ENCODE measurements around the gene HIVEP3. TPM values are rescaled to one million over a fixed set of nuclear protein-coding genes. Genes with fewer than 3 reads are reported as not detected.

The HIVEP3 gene
- total and polyA plus RNA-seq, 2 donors: 2.8 to 3.1 TPM

GRCh38 chr1:41587791-41588190 lies 330.9 kb downstream of the HIVEP3 start:
- 97% methylated on average over 7 of the region's 7 CpGs for WGBS
- no peak for DNase-seq (ENCODE audit: extremely low spot score)
- Histone ChIP-seq H3K4me1 (ENCODE audit: insufficient read depth) (no peaks in the 10 kb centered on the region), H3K4me3 (ENCODE audit: low read depth, low read length) (no peak overlapping the region), H3K27ac (ENCODE audit: low read depth) (no peak overlapping the region), H3K36me3 (ENCODE audit: insufficient read depth) (no peaks in the 10 kb centered on the region)

- no peaks in the 10 kb centered on the region for H3K4me1 ChIP-seq (ENCODE audit: insufficient read depth)
- H3K36me3 ChIP-seq (ENCODE audit: insufficient read depth): no peaks in the 10 kb centered on the region
- DNase-seq (ENCODE audit: extremely low spot score): no peak
- H3K4me3 ChIP-seq (ENCODE audit: low read depth, low read length): no peak overlapping the region
- 88% methylated on average over 5 of the region's 5 CpGs for WGBS
- H3K27ac ChIP-seq (ENCODE audit: low read depth): no peak overlapping the region
These were observed 332.5 kb downstream of the HIVEP3 start for GRCh38 chr1:41586230-41586629.

GRCh38 chr1:41583658-41584547 lies 334.8 kb downstream of the HIVEP3 start:
- Histone ChIP-seq H3K36me3 (ENCODE audit: insufficient read depth) (no peaks in the 10 kb centered on the region), H3K4me3 (ENCODE audit: low read depth, low read length) (no peak overlapping the region), H3K27ac (ENCODE audit: low read depth) (no peak overlapping the region), H3K4me1 (ENCODE audit: insufficient read depth) (no peaks in the 10 kb centered on the region)
- DNase-seq (ENCODE audit: extremely low spot score): no peak
- WGBS: 96% methylated on average over 25 of the region's 25 CpGs

GRCh38 chr1:41582851-41583657 lies 335.7 kb downstream of the HIVEP3 start:
- no peak for DNase-seq (ENCODE audit: extremely low spot score)
- no peaks in the 10 kb centered on the region for H3K36me3 ChIP-seq (ENCODE audit: insufficient read depth)
- WGBS: 90% methylated on average over 36 of the region's 36 CpGs
- no peak overlapping the region for H3K27ac ChIP-seq (ENCODE audit: low read depth)
- no peak overlapping the region for H3K4me3 ChIP-seq (ENCODE audit: low read depth, low read length)
- no peaks in the 10 kb centered on the region for H3K4me1 ChIP-seq (ENCODE audit: insufficient read depth)

- no peak overlapping the region for H3K4me3 ChIP-seq (ENCODE audit: low read depth, low read length)
- 90% methylated on average over 9 of the region's 9 CpGs for WGBS
- no peak for DNase-seq (ENCODE audit: extremely low spot score)
- H3K27ac ChIP-seq (ENCODE audit: low read depth): no peak overlapping the region
- no peaks in the 10 kb centered on the region for H3K36me3 ChIP-seq (ENCODE audit: insufficient read depth)
- H3K4me1 ChIP-seq (ENCODE audit: insufficient read depth): no peaks in the 10 kb centered on the region
These were observed 336.4 kb downstream of the HIVEP3 start for GRCh38 chr1:41582351-41582750.

GRCh38 chr1:41582004-41582325 lies 336.8 kb downstream of the HIVEP3 start:
- WGBS: 94% methylated on average over 10 of the region's 10 CpGs
- Histone ChIP-seq H3K36me3 (ENCODE audit: insufficient read depth) (no peaks in the 10 kb centered on the region), H3K4me3 (ENCODE audit: low read depth, low read length) (no peak overlapping the region), H3K27ac (ENCODE audit: low read depth) (no peak overlapping the region), H3K4me1 (ENCODE audit: insufficient read depth) (no peaks in the 10 kb centered on the region)
- DNase-seq (ENCODE audit: extremely low spot score): no peak

- Histone ChIP-seq H3K4me3 (ENCODE audit: low read depth, low read length) (no peak overlapping the region), H3K27ac (ENCODE audit: low read depth) (no peak overlapping the region), H3K4me1 (ENCODE audit: insufficient read depth) (no peaks in the 10 kb centered on the region), H3K36me3 (ENCODE audit: insufficient read depth) (no peaks in the 10 kb centered on the region)
- WGBS: 95% methylated on average over 19 of the region's 19 CpGs
- DNase-seq (ENCODE audit: extremely low spot score): no peak
These were observed 337.3 kb downstream of the HIVEP3 start for GRCh38 chr1:41581216-41582003.

- DNase-seq (ENCODE audit: extremely low spot score): no peak
These were observed 338.1 kb downstream of the HIVEP3 start for GRCh38 chr1:41580520-41581172.

GRCh38 chr1:41580021-41580420 lies 338.7 kb downstream of the HIVEP3 start:
- no peak overlapping the region for H3K27ac ChIP-seq (ENCODE audit: low read depth)
- H3K36me3 ChIP-seq (ENCODE audit: insufficient read depth): no peaks in the 10 kb centered on the region
- H3K4me3 ChIP-seq (ENCODE audit: low read depth, low read length): no peak overlapping the region
- no peaks in the 10 kb centered on the region for H3K4me1 ChIP-seq (ENCODE audit: insufficient read depth)
- DNase-seq (ENCODE audit: extremely low spot score): no peak
- 89% methylated on average over 6 of the region's 6 CpGs for WGBS

More at GRCh38 chr1:41580520-41581172, 338.1 kb downstream of the HIVEP3 start:
- no peak overlapping the region for H3K27ac ChIP-seq (ENCODE audit: low read depth)
- H3K36me3 ChIP-seq (ENCODE audit: insufficient read depth): no peaks in the 10 kb centered on the region
- 89% methylated on average over 7 of the region's 7 CpGs for WGBS
- no peak overlapping the region for H3K4me3 ChIP-seq (ENCODE audit: low read depth, low read length)
- no peaks in the 10 kb centered on the region for H3K4me1 ChIP-seq (ENCODE audit: insufficient read depth)

GRCh38 chr1:41578712-41579335 lies 339.9 kb downstream of the HIVEP3 start:
- H3K4me1 ChIP-seq (ENCODE audit: insufficient read depth): no peaks in the 10 kb centered on the region
- no peak overlapping the region for H3K4me3 ChIP-seq (ENCODE audit: low read depth, low read length)
- DNase-seq (ENCODE audit: extremely low spot score): no peak
- H3K27ac ChIP-seq (ENCODE audit: low read depth): no peak overlapping the region
- H3K36me3 ChIP-seq (ENCODE audit: insufficient read depth): no peaks in the 10 kb centered on the region
- WGBS: 60% methylated on average over 4 of the region's 4 CpGs

- no peak for DNase-seq (ENCODE audit: extremely low spot score)
- Histone ChIP-seq H3K36me3 (ENCODE audit: insufficient read depth) (no peaks in the 10 kb centered on the region), H3K4me1 (ENCODE audit: insufficient read depth) (no peaks in the 10 kb centered on the region), H3K27ac (ENCODE audit: low read depth) (no peak overlapping the region), H3K4me3 (ENCODE audit: low read depth, low read length) (no peak overlapping the region)
- 75% methylated on average over 4 of the region's 4 CpGs for WGBS
These were observed 342.1 kb downstream of the HIVEP3 start for GRCh38 chr1:41576620-41577019.

GRCh38 chr1:41576206-41576605 lies 342.5 kb downstream of the HIVEP3 start:
- H3K36me3 ChIP-seq (ENCODE audit: insufficient read depth): no peaks in the 10 kb centered on the region
- 62% methylated on average over 3 of the region's 3 CpGs for WGBS
- H3K27ac ChIP-seq (ENCODE audit: low read depth): no peak overlapping the region
- DNase-seq (ENCODE audit: extremely low spot score): no peak
- no peak overlapping the region for H3K4me3 ChIP-seq (ENCODE audit: low read depth, low read length)
- H3K4me1 ChIP-seq (ENCODE audit: insufficient read depth): no peaks in the 10 kb centered on the region

GRCh38 chr1:41574842-41575241 lies 343.9 kb downstream of the HIVEP3 start:
- Histone ChIP-seq H3K4me3 (ENCODE audit: low read depth, low read length) (no peak overlapping the region), H3K4me1 (ENCODE audit: insufficient read depth) (no peaks in the 10 kb centered on the region), H3K27ac (ENCODE audit: low read depth) (no peak overlapping the region), H3K36me3 (ENCODE audit: insufficient read depth) (no peaks in the 10 kb centered on the region)
- DNase-seq (ENCODE audit: extremely low spot score): no peak
- WGBS: 67% methylated on average over 5 of the region's 5 CpGs

Measured in urinary bladder (tissue), 4 donors.